ENCODE data around the gene ARHGEF19.
A peak's percentile ranks its signal among the peaks of the same experiment; 100 is the strongest.
"Not testable (repeated sequence)": the region's sequence is repeated elsewhere in the genome, so short reads cannot be mapped to it uniquely, and the experiment has no call there.

The ARHGEF19 gene

DNA sequence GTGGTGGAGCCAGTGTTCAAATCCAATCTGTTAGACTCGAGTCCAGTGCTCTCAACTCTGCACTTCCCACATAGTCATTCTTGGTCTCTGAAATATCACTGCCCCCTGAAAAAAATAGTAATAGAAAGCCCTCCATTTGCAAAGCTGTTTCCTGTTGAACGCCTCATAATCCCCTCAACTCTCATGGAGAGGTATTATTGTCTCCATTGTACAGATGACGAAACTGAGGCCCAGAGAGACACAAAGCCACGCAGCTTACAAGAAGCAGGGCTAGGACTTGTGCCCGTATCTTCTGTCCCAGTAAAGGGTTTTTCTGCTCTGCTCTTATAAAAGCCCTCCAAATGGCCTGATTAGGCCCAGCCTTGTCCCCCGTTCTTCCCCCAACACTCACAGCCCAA, 6.2 kb upstream of the ARHGEF19 start:
- DNase-seq = no peak

DNA sequence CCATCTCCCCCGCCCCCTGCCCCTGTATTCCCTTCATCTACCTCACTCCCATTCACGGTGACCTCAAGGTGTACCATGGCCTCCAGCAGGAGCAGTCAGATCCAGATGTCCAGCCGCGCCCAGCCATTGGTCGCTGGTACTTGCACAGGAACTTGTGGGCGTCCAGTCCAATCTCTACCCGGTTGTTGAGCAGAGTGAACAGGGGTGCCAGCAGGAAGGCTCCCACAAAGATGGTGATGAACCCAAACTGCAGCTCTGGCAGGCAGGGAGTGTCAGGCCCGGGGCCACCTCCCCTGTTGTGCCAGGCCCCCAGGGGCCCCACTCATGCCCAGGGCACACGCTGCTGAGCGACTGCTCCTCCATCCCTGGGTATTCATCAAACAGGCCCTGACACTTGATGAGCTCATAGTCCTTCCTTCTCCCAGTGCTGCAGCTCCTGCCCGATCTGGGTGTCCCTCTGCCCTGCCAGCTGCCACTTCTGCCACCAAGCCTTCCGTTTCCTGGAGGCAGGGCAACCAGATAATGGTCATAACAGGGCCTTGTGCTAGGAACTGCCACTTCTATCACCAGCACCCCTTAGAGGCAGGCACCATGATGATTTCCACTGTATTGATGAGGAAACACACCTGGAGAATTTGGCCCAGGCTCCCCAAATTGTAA, 5.7 kb upstream of the ARHGEF19 start:
- DNase-seq = no peak

DNA sequence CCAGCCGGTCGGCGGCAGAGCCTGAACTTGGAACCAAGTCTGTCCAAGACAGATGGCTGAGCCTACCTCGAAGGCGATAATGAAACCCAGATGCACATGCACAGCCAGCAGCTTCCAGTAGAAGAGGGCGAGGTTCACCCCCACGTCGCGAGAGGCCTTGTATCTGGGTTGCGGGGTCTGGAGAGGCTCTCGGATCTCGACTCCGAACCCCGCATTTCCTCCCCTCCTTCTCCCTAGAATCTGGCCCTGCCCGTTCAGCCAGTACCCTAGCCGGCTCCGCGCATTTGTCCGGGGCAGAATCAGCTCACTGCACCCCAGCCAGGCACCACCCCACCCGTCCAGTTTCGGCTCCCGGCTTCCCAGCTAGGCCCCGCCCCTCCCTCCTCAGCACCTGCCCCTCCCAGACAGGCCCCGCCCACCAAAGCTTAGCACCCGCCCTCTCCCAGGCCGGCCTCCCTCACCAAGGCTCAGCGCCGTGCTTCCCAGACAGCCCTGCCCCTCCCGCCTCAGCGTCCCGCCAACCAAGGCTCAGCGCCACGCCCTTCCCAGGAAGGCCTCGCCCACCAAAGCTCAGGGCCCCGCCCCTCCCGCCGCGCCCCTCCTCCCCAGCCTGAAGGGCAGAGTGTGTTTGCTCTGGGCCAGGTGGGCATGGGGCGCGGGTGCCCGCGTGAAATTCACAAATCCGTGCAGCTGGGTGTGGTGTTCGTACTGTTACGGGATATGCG, 4.8 kb upstream of the ARHGEF19 start:
- DNase-seq = peak; percentile 95

DNA sequence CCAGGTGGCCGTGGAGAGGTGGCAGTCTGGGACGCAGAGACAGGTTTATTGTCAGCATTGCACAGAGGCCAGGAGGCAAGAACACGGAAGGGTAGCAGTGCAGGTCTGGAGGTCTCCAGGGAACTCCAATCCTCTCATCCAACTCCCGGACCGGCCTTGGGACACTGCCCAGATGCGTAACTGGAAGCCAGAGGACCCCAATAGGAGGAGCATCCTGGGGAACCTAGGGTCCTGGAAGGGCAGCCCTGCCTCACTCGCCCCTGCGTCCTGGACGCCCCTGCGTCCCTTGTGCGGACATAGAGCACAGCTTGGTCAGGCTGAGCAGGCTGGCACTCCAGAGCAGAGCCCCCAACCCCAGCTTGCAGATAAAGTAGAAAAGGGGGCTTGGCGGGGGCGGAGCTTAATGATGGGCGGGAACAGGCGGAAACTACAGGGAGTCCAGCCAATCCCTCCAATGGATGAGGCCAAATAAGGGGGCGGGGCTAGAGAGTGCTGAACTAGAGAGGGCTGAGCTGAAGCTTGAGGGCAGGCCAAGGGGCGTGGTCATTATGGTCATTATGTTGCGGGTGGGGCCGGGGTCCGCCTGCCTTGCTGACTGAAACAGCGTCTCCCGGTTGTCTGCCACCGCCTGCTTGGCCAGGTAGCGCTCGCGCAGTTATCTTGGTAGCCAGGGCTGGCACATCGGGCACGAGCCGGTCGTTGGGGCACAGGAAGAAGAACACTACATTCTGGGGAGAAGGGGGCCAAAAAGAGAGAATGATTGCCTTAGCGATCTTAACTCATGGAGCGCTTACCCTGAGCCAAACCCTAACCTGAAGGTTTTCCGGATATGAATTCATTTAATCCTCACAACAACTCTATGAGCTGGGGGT, 3.7 kb upstream of the ARHGEF19 start:
- DNase-seq = peak; percentile 44

DNA sequence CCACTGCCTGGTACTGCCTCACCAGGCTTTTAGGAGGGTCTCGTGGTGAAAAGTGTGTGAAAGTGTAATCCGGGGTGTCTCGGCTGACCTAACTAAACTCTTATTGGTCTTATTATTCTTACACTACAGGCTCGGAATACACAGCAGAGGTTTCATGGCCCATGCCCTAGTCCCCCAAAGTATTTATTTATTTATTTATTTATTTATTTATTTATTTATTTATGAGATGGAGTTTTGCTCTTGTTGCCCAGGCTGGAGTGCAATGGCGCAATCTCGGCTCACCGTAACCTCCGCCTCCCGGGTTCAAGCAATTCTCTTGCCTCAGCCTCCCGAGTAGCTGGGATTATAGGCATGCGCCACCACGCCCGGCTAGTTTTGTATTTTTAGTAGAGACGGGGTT, 2.8 kb upstream of the ARHGEF19 start:
- DNase-seq = not testable (repeated sequence)

DNA sequence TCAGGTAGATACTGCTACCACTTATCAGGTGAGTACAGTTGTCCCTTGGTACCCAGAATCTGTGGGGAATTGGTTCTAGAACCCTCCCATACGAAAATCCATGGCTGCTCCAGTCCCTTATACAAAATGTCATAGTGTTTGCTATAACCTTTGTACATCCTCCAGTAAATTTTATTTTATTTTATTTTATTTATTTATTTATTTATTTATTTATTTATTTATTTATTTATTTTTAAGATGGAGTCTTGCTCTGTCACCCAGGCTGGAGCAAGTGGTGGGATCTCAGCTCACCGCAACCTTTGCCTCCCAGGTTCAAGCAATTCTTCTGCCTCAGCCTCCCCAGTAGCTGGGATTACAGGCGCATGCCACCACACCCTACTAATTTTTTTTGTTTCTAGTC, 1.1 kb upstream of the ARHGEF19 start:
- DNase-seq = not testable (repeated sequence)

DNA sequence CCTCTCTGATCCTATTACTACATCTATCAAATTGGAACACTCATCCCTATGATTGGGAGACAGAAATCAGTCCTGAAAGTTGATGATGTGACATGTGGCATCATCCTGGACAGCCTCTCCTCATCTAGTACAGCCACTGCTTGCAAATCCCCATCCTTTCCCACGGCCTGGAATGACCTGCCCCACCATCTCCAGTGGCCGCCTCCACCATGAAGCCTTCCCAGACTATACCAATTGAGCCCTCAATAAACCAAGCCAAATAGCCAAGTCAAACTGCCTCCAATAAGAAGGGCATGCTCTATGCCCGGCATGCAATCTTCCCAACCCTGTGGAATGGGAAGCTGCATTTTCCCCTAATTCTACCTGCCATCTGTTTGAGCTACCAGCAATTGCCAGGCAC, 561 bp upstream of the ARHGEF19 start:
- DNase-seq = no peak

DNA sequence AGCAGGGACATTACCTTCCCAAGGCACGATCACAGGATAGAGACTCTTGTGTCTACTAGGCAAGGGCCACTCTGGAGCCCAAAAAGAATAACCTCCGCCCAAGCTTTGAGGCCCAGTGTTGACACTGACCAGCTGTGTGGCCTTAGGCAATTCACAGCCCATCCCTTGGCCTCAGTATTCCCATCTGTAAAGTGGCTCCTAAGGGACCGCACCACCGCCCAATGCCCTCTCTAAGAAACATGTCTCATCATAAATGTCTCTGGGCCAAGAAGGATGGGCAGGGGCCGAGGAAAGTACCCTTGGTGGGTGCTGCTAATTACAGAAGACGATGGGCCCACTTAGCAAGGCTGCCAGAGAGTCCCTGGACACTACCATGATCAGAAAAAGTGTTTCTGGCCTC, 628 bp downstream of the ARHGEF19 start:
- no peak for DNase-seq

DNA sequence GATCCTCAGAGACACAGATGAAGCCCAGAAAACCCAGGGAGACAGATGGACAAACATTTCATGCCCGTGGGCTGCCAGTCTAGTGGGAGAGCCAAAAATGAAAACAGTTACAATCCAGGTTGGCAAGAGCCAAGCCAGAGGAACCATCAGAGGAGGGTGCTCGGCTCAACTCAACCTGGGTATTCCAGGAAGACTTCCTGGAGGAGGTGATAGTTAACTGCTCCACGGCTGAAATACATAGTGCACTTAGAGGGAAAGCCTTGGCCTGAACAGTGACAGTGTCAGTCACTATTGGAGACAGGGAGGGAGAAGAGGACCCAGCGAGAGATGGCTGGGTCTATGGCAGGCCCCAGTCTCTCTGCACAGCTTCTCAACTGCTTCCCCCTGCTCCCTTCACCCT, 1.9 kb downstream of the ARHGEF19 start:
- no peak for DNase-seq

DNA sequence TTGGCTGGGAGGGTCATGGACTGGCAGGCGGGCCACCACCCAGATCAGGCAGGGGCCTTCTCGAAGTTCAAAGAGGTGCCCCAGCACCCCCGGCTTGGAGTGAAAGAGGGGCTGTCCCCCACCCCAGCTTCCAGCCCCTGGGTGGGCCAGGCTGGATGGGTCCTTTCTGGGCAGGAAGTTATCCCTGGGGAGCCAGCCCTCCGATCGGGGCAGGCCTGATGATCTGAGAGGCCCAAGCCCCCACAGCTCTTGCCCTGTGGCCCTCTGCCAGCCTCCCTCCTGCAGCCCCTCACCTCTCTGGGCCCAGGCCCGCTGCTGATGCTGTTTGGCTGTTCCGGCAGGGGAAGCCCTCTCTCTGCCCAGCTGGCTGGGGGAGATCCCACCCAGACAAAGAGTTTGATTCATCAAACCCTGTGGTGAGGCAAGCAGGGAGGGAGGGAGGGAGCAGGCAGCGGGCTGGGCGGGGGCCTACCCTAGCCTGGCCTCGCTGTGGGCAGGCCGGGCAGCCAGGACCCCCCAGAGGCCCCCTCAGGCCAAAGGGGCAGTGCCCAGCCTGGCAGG, 2.5 kb downstream of the ARHGEF19 start:
- DNase-seq = no peak

DNA sequence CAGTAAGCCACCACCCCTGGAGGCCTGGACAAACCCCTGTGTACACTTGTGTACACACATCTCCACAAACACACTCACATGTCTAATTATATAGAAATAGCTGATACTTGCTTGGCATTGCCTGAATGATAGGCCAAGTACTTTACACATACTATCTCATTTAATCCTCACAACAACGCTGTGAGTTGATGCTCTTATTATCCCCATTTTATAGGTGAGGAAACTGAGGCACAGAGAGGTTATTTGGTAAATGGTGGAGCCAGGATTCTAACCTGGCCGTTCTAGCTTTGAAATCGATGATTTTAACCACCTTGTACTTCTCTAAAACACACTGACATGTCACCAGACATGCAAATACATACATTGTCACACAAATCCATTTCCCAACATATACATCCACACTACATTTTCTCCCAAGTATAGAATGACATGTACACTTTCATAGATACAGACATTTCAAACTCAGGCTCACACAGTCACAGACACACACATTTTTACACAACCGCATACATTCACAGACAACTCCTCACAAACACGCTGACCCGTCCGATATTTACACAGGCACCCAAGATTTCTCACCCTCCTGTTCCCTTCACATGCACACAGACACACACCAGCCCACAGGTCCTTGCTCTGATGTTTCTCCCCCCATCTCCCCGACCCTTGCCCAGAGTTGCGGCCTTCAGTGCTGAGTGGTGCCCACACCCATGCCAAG, 3.2 kb downstream of the ARHGEF19 start:
- no peak for DNase-seq

DNA sequence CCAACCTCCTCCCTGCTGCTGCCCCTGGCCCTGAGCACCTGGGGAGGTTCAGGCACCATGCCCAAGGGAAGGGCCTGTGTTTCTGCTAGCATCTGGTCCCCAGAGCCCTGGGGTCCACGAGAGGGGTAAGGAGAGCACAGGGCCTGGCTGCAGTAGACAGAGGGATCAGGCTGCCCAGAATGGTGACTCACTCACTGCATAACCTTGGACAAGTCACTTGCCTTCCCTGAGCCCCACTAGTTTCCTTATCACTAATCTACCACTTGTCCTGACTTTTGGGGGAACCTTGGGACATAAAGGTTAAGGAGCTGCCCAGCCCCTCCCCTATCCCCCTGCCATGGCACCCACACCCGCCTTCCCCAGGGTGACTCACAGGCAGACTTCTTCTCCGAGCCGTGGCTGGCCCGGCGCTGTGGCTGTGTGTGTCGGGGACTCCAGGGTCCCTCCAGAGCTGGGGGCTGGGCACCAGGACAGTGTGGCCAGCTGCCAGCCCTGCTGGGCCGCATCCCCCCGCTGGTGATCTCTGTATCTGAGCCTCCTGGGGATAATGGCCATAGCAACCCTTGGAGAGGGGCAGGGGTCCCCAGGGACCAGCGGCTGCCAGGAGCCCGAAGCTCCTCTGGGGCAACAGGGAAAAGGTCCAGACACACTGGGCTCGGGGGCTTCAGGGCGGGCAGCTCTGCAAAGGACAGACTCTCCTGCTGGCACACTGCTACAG, 4.0 kb downstream of the ARHGEF19 start:
- DNase-seq = peak; percentile 18

DNA sequence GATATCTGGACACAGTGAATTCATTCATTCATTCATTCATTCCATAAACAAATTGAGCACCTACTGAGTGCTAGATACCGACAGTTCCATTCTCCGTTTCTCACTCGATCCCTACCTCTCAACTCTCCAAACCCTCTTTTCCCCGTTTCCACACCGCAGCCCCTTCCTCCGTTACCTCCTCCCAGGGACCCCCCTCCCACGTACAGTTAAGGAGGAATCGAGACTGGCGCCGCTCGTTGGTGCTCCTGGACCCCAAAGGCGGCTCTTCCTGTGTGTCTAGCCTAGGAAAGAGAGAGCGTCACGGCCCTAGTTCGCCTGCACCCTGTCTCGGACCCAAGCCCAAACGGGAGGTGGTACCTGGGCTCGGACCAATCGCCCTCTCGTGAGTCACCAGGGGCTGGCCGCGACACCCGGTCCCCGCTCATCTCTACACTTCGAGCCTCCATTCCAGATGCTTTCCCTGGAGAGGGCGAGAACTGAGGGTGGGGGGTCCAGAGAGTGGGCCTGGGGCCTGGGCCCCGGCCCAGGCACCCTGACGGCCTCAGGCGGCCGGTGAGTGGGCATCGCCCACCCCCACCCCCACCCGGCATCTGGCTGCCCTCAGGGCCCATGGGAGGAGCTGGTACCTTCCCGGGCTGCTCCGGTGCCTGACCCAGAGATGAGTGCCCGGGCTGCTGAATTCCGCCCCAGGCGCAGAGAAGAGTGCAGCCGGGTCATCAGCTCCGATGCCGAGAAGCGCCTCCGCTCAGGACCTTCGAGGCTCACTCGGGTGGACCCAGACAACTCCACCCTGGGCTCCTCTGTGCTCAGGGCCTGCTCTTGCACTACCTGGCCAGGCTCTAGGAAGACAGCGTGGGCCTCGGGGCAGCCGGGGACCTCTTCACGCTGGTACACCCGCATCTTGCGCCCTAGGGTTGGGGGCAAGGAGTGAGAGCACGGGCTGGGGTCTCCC, 4.9 kb downstream of the ARHGEF19 start:
- DNase-seq = no peak

DNA sequence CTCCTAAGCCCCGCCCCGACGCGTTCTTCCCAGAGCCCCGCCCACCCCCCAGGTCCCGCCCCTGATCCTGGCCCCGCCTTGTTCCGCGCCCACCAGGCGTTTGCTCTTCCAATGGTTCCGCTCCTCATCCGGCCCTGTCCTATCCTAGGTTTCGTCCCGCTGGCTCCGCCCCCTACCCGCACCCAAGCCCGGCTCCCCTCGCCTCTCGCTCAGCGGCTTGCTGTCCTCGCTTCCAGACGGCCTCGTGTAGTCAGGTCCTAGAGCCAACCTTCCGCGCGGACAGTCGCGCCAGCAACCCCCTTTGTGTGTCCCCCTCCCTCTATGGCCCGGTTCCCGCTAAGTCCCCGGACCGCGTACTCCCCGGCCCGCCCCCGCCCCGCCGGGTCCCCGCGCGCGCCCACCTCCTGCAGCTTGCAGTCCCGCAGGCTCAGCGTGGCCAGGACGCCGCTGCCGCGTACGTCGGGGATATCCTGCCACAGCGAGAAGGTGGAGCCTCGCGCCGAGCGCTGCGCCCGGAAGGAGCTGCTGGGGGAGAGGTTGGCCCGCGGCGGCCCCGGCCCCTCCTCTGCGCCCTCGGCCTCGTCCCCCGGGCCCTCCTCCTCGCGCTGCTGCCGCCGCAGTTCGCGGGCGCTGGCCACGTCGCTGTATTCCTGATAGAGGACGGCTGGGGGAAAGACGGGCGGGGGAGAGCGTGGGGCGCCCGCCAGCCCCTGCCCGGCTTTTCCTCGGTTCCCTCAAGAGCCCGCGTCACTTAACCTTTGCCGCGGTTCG, 5.7 kb downstream of the ARHGEF19 start:
- DNase-seq = peak; percentile 99

DNA sequence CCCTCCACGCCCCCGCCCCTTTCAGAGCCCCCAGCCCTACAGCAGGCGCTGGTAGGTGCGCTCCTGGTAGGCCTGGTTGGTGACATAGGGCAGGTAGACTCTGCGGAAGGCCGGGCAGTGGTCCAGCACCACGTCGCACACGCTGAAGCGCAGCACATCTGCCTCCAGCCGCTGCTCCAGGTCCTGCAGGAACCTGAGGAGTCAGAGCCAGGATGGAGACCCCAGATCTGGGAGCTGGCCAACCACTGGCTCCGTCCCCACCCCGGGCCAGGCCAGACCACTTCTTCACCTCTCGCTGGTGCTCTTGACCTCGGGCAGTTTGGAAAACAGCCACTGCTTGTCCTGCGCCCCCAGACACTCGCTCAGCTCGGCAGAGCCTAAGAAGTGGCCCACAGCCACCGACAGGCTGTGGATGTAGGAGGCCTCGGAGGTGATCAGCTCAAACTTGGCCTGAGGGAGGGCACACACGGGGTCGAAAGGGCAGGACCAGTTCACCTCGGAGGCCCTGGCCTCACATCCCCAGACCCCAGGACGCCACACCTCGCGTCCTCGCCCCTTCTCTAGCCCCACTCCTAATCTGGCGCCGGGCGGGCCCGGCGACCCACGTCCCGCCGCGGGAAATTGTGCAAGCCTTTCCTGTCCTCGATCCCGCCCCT, 6.4 kb downstream of the ARHGEF19 start:
- no peak for DNase-seq

DNA sequence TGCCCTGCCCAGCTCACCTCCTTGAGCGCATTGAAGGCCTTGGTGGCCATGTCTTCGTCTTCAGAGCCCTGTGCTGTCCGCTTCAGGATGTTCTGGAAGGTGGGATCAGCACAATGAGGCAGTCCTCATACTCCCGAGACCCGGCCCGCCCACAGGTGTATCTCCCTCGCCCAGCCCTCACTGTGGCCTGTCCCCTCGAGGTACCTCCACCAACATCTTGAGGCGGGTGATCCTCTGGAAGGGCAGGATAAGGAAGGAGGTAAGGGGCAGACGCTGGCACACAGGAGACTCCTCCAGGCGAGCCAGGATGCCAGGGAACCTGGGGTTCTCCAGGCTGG, 7.1 kb downstream of the ARHGEF19 start:
- DNase-seq = no peak

DNA sequence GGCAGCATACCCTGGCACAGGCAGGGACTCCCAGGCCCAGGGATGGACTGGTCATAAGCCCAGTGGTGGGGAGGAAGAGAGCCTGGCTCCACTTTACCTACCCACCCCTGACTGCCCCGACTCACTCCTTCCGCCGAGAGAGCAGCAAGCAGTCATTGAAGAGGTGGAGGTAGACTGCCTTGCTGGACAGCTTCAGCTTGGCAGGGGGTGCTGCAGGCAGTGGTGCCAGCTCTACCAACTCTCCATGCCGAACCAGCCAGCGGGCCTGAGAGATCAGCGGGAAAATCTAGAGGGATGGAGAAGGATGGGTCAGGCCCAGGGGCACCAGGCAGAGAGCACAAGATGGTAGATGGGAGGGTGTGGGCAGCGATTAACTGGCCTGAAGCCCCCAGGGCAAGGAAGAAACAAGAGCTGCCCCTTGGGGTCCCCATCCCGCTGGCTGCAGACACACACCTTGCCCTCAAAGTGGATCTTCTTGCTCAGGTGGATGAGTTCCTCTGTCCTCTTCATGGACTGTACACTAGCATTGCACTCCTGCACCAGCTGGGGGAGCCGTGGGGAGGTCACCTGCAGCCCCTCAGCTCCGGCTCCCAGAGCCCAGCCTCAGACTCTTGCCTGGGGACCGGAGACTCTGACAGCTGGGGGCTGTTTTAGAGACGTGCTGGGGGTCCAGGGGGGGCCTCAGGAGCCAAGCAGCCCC, 7.7 kb downstream of the ARHGEF19 start:
- DNase-seq = no peak

DNA sequence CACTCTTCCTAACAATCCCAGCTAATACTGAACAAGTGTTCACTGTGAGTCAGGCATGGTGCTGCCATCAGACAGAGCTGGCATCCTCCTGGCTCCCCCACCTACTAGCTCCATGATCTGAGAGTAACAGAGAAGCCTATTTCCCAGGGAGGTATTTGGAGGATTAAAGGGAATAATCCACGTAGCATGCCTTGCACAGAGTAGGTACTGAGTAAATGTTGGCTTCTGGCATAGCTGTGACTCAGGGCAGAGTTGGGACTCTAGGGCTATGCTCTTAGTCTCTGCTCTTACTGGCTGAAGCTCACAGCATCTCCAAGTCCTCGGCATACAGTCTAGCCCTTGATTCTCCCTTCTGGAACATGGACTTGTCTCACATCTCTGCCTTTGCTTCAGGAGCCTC, 8.2 kb downstream of the ARHGEF19 start:
- no peak for DNase-seq

DNA sequence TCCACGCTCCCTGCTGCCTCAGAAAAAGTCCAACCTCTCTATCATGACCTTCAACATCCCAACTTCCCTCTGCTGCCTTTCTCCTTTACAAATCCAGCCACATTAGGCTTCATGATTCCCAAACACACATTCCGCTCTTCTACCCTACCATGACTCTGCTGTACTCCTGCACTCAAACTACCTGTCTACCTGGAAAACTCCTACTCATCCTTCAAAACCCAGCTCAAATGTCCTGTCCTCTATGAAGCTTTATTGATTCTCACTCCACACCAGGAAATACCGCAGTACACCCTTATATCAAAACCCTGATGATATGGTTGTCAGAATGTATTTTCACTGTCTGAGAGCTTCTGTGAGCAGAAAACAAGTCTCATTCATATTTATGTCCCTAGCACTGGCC, 8.9 kb downstream of the ARHGEF19 start:
- DNase-seq = no peak
